Heart left ventricle (tissue), 13 donors: ENCODE measurements around the gene DCUN1D1.

Experiments
- CTCF ChIP-seq, 12 donors: fragments of 200-600 bp; sonication (generic) in 4 of 12; IDR thresholded peaks; one replicate each; pipeline versions ENCODE4 v1.5.0 to v1.8.0; 2018 to 2022; ENCODE audit warnings: antibody characterized with exemption in 12 of 12, mild to moderate bottlenecking in 5 of 12
- POLR2A ChIP-seq, 2 donors: fragments of 450-650 bp; IDR thresholded peaks; one replicate each; pipeline ENCODE4 v1.6.1; 2017; ENCODE audit warnings: antibody characterized with exemption in 2 of 2, mild to moderate bottlenecking in 2 of 2, moderate library complexity in 2 of 2
- donor health status: ischemic (EF 13 %, LVEDD 7.1; RV severe dilation, severe dysfunction).
- donor health status: DM: no; HTN: yes; CAD: no.
- donor health status: DM: no; HTN: no; CAD: no.
- donor health status: ischemic (EF 25% LVEDD 6.9; RV normal size, moderate dysfunction).
- donor health status: ischemic (EF 25% LVEDD 5.7; RV mildly dilated, moderate dysfunction).
- donor health status: ischemic (EF 35%, LVEDD 5.7; RV mildly dilated, moderate dysfunction).
- donor health status: nonischemic (EF 11% LVEDD 7.7; RV severe dilation, severe dysfunction).
- donor health status: DM: yes; HTN: yes; CAD: no.
- donor health status: PGD.
- donor health status: ischemic (EF 29% LVEDD 5.4; RV normal size, mild dysfunction).
- donor health status: nonischemic (EF 23%, LVEDD 6.1; RV moderate dilation, normal function).

GRCh38 chr3:182908471-182908870 lies 71.9 kb downstream of the DCUN1D1 start:
- no peak for TF ChIP-seq CTCF (IDR thresholded peaks at IDR 0.05)
- TF ChIP-seq POLR2A (IDR thresholded peaks at IDR 0.05) = no peak
